Hair follicular keratinocyte (primary cell): ENCODE data around the gene LRRC45. TPM values are rescaled to one million over a fixed set of nuclear protein-coding genes. Genes with fewer than 3 reads are reported as not detected.

Experiments
- total RNA-seq: library from RNA; depleted of rRNA; stranded (reverse); fragments of >200 nt; gene quantifications from 2 replicates; pipeline ENCODE4 v1.2.3, GENCODE V29; 2015

LRRC45 gene
- 6.7 and 20.9 TPM in 2 replicates for total RNA-seq

DNA sequence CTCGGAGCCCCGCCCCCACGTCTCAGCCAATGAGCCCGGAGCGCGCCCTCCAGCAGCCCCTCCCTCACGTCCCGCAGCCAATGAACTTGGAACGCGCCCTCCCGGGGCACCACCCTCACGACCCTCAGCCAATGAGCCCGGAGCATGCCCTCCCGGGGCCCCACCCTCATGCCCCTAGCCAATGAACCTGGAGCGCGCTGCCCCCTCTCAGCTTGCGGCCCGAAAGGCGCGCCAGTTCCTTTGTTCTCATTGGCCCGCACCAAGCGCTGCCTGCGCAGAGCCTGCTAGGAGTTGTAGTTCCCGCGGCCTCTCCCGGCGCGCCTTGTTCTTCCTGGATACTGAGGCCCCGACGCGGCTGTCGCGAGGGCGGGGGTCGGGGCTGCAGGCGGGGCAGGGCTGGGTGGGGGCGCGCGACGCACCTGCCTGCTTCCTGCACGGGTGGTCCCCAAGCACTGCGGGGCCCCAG, at the start of gene LRRC45:
Gene LRRC45 (plus strand): TSS at position 325 of the 466 bp plus-strand sequence. CDS start 339 bp downstream, outside the sequence.

DNA sequence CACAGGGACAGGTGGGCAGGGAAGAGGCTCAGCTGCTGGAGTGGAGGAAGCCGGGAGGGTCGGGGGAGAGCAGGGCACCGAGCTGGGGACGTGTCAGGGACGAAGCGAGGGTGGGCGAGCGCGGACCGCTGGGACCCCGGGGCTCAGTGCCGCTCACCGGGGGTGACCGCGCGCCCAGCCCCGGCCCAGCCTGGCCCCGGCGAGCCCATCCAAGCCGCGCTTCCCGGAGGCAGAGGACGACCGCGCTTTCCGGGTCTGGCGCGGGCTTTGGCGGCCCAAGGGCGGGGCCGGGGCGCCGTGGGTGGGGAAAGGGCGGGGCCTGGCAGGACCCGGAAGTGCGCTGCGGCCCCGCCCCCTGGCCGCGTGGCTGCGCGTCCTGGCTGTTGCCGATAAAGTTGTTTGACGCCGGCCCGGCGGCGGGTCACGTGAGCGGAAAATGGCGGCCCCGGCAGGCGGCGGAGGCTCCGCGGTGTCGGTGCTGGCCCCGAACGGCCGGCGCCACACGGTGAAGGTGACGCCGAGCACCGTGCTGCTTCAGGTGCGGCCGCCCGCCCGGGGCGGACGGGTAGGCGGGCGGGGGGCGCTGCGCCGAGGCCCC, 45.8 kb upstream of the LRRC45 start, which contains the start of gene ASPSCR1:
Gene ASPSCR1 (plus strand): TSS at position 419 of the 598 bp plus-strand sequence. CDS start 18 bp downstream, at position 437.

DNA sequence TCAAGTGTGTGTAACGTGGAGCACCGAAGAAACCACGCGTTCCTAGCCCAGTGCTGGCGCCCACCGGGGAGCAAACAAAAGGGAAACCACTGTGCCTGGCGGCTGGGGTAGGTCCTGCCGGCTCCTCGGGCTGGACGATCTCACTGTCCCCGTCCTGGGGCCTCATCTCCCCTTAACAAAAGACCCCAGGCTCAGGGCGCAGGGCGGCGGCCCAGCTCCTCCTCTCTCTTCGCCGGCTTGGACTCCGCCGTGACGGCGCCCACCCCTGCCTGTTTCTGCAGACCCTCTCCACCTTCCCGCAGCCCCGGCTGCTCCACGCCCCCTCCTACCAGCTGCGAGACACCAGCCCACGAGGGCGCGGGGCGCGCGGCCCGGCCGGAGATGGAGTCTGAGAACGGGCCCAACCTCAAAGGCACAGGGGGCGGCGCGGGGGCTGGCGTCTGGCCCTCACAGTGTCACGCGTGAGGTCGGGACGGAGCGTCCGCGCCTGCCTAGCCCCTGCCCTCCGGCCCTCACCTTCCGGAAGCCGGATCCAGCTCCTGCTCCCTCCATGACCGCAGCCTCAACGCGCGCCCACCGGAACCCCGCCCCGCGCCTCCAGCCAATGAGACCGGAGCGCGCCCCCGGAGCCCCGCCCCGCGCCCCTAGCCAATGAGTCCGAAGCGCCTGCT, 660 bp upstream of the LRRC45 start, which contains the start of gene CENPX:
Gene CENPX (minus strand): TSS at position 569 of the 671 bp plus-strand sequence. CDS start 17 bp downstream, at position 552.

DNA sequence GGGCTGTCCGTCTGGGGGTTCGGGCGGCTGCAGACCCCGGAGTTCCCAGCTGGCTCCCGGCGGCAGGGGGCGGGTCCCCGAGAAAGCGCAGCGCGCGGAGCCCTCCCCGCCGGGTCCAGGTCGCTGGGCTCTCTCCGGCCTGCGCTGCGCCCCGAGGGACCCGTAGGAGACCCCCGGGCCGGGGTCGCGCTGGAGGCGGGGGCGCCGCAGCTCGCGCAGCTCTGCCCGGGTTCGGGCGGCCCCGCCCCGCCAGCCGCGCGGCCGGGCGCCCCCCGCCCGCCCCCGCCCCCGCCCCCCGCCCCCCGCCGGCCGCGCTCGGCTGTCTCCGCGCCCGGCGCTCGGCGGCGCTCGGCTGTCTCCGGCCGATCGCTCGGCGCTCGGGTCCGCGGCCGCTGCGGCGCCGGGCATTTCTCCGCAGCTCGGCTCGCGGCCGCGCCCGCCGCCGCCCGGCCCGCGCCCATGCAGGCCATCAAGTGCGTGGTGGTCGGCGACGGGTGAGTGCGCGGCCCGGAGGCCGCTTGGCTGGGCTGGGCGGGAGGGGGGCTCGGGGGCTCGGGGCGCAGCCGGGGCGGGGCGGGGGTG, 8.3 kb downstream of the LRRC45 start, which contains the start of gene RAC3:
Gene RAC3 (plus strand): TSS at position 376 of the 582 bp plus-strand sequence. CDS start 84 bp downstream, at position 460.

DNA sequence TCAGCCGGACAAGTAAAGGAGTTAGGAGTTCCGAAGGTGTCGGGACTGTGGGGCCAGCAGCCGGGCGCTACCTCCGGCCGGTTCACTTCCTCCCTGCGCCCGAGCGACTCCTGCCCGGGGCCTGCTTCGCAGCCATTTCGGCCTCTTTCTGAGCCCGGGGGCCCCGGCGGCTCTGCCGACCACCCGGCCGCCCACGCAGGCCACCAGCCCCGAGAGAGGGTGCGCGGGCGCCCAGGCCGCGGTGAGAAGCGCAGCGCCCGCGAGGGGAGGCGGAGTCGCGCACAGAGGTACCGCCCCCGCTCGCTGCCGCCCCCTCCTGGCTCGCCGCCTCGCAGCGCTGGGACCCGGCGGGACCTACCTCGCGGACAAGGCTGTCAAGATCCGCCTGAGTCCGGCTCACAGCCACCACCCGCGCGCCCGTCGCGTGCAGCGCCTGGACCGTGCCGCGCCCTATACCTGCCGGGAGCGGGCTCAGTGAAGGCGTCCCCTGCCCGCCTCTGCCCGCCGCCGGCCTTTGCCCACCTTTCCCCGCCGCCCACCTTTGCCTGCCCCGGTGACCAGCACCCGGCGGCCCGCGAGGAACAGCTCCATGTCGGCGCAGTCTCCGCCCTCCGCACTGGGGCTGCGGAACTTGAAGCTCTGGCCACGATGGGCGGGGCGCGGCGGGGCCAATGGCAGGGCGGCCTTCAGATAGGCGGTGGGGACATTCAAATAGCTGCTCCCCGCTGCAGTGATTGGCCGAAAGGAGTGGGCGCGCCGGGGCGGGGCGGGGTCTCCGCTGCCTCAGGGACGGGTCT, 14.2 kb downstream of the LRRC45 start, which contains the start of gene DCXR:
Gene DCXR (minus strand): TSS at position 606 of the 797 bp plus-strand sequence. CDS start 15 bp downstream, at position 591.

DNA sequence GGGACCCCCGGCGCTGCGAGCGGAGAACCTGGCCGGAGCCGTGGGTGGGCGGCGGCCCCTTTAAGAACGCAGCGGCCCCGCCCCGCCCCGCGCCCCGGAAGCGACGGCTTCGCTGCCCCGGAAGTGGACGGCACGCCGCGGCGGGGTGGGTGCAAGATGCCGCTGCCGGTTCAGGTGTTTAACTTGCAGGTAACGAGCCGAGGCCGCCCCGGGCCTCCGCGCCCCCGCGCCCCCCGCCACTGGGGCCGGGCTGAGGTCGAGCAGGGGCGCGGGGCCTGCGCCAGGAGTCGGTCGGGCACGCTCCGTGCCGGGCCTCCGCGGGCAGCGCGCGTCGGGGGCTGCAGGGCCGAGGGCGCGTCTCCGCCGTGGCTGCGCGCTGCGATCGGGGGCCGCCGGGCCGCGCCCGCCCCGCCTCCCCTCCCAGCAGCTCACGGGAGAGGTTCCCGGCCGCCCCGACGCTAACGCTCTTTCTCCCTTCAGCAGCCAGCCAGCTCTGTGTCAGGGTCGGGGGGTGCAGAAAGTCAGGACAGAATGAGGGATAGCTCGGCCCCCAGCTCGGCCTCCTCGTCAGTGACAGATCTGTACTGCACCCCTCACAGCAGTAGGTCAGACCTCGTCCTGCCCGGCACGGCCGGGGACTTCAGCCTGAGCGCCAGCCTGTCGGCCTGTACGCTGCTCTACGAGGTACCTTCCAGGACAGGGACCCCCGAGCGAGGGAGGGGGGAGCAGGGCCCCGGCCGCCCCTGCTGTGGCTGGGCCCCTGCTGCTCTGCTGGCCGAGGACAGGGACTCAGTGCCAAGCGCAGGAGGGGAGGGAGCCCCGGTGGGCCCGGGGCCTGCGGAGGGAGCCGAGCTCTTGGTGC, 28.9 kb downstream of the LRRC45 start, which contains the start of the genes GPS1 and RFNG:
Gene GPS1 (plus strand): TSS at position 123 of the 862 bp plus-strand sequence. CDS start 34 bp downstream, at position 157.
Gene RFNG (minus strand): TSS at position 36 of the 862 bp plus-strand sequence. CDS start 45 bp downstream, outside the sequence.

DNA sequence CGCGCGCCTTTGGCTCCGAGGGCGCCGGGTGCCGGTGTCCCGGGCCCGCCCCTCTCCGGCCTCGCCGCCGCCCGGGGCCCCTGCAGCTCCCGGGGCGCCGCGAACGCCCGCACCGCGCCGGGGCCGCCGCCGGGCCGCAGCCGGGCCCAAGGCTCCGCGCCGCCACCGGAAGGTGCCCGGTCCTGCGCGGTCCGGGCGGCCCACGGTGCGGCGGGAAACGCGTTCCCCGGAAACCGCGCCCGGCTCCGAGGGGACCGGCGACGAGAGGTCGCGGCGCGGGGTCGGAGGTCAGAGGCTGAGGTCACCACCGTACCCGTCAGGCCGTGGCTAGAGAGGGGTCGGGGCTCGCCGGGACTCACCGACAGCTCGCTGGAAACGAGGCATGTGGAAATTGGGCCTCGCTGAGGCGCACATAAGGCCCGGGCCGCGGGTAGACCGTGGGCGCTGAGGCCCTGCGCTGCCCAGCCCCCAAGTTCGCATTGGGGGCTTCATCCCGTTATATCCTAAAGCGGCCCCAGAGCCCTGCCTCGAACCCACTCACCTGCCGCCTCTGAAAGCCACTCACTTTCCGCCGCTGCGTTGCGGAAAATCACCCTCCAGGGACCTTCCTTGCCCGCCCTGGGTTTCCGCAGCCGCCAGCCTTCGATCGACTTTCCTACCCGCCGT, 42.7 kb downstream of the LRRC45 start, which contains the start of gene DUS1L:
Gene DUS1L (minus strand): TSS at position 167 of the 666 bp plus-strand sequence. CDS start 745 bp downstream, outside the sequence.

Other genes with a start within 250 kb of the LRRC45 start
- not detected in 2 replicates for gene GCGR, start 219.2 kb upstream of the LRRC45 start, total RNA-seq
- gene MCRIP1, start 190.0 kb upstream of the LRRC45 start, total RNA-seq: 54.0 and 72.8 TPM in 2 replicates
- not detected in 2 replicates for gene PPP1R27, start 188.3 kb upstream of the LRRC45 start, total RNA-seq
- 1,696 and 1,977 TPM in 2 replicates for gene P4HB, start 162.8 kb upstream of the LRRC45 start, total RNA-seq
- gene ARHGDIA, start 152.0 kb upstream of the LRRC45 start, total RNA-seq: 274 and 312 TPM in 2 replicates
- gene ALYREF, start 131.7 kb upstream of the LRRC45 start, total RNA-seq: 109 and 236 TPM in 2 replicates
- 256 and 274 TPM in 2 replicates for gene ANAPC11, start 131.6 kb upstream of the LRRC45 start, total RNA-seq
- 3.4 and 3.6 TPM in 2 replicates for gene NPB, start 121.1 kb upstream of the LRRC45 start, total RNA-seq
- gene PCYT2, start 111.9 kb upstream of the LRRC45 start, total RNA-seq: 74.0 and 100 TPM in 2 replicates
- gene SIRT7, start 105.1 kb upstream of the LRRC45 start, total RNA-seq: 14.7 and 22.4 TPM in 2 replicates
- gene MAFG, start 95.6 kb upstream of the LRRC45 start, total RNA-seq: 10.7 and 15.5 TPM in 2 replicates
- gene PYCR1, start 86.0 kb upstream of the LRRC45 start, total RNA-seq: 97.9 and 121 TPM in 2 replicates
- not detected in 2 replicates for gene MYADML2, start 76.1 kb upstream of the LRRC45 start, total RNA-seq
- not detected in 2 replicates for gene NOTUM, start 62.1 kb upstream of the LRRC45 start, total RNA-seq
- 10.5 and 11.1 TPM in 2 replicates for gene ASPSCR1, start 45.7 kb upstream of the LRRC45 start, total RNA-seq
- gene CENPX, start 427 bp upstream of the LRRC45 start, total RNA-seq: 69.0 and 245 TPM in 2 replicates
- 46.6 and 47.7 TPM in 2 replicates for gene RAC3, start 8.4 kb downstream of the LRRC45 start, total RNA-seq
- gene DCXR, start 14.4 kb downstream of the LRRC45 start, total RNA-seq: 118 and 135 TPM in 2 replicates
- 46.4 and 50.3 TPM in 2 replicates for gene RFNG, start 28.5 kb downstream of the LRRC45 start, total RNA-seq
- 96.7 and 124 TPM in 2 replicates for gene GPS1, start 28.6 kb downstream of the LRRC45 start, total RNA-seq
- gene DUS1L, start 42.5 kb downstream of the LRRC45 start, total RNA-seq: 68.9 and 80.2 TPM in 2 replicates
- gene FASN, start 74.9 kb downstream of the LRRC45 start, total RNA-seq: 292 and 401 TPM in 2 replicates
- 9.4 and 13.4 TPM in 2 replicates for gene CCDC57, start 189.5 kb downstream of the LRRC45 start, total RNA-seq
- 166 and 252 TPM in 2 replicates for gene SLC16A3, start 205.7 kb downstream of the LRRC45 start, total RNA-seq